ENCODE data around the gene IRX3. TPM values are rescaled to one million over a fixed set of nuclear protein-coding genes. Genes with fewer than 3 reads are reported as not detected.

Gene IRX3
- total and polyA plus RNA-seq, 10 donors = 0.03 to 0.23 (median 0.13) TPM; not detected in 7

- no peak overlapping the region for H3K4me3 ChIP-seq
- H3K4me1 ChIP-seq = no peaks in the 10 kb centered on the region
- intact Hi-C loops (cut with DNase I; ENCODE audit: low total_unique reads) = no loop called here
- WGBS, 5 donors = 67 to 90% (median 71%) methylated on average over 8 to 9 of the region's 9 CpGs
- no peaks in the 10 kb centered on the region for H3K9me3 ChIP-seq
- TF ChIP-seq CTCF (IDR thresholded peaks at IDR 0.05 in 8 of 11, conservative IDR thresholded peaks at IDR 0.05 in 3 of 11) (no peak), POLR2A (IDR thresholded peaks at IDR 0.05) (no peak), POLR2AphosphoS5 (IDR thresholded peaks at IDR 0.05) (no peak)
- DNase-seq = no peak
- H3K36me3 ChIP-seq = no peaks in the 10 kb centered on the region
- H3K27me3 ChIP-seq (replicated peaks in 1 of 7) = peaks cover 0 to 3% (median 0%) of the 10 kb centered on the region in 7 donors
- no peak overlapping the region for H3K27ac ChIP-seq
These were observed 34.2 kb upstream of the IRX3 start for GRCh38 chr16:54320697-54321340.

GRCh38 chr16:54318941-54319340, 32.4 kb upstream of the IRX3 start:
- Histone ChIP-seq H3K4me1 (no peaks in the 10 kb centered on the region), H3K4me3 (no peak overlapping the region), H3K27me3 (replicated peaks in 1 of 7) (peaks cover 0 to 4% (median 0%) of the 10 kb centered on the region in 7 donors), H3K27ac (no peak overlapping the region), H3K9me3 (no peaks in the 10 kb centered on the region), H3K36me3 (no peaks in the 10 kb centered on the region)
- TF ChIP-seq POLR2AphosphoS5 (IDR thresholded peaks at IDR 0.05) (no peak), POLR2A (IDR thresholded peaks at IDR 0.05) (no peak), CTCF (IDR thresholded peaks at IDR 0.05 in 8 of 11, conservative IDR thresholded peaks at IDR 0.05 in 3 of 11) (no peak)
- WGBS, 5 donors = 63 to 89% (median 71%) methylated on average over 1 of the region's 1 CpG
- DNase-seq = no peak
- intact Hi-C loops (cut with DNase I; ENCODE audit: low total_unique reads) = no loop called here

- intact Hi-C loops (cut with DNase I; ENCODE audit: low total_unique reads) = no loop called here
- no peaks in the 10 kb centered on the region for H3K9me3 ChIP-seq
- TF ChIP-seq POLR2AphosphoS5 (IDR thresholded peaks at IDR 0.05) (no peak), CTCF (IDR thresholded peaks at IDR 0.05 in 8 of 11, conservative IDR thresholded peaks at IDR 0.05 in 3 of 11) (no peak), POLR2A (IDR thresholded peaks at IDR 0.05) (no peak)
- H3K27me3 ChIP-seq (replicated peaks in 1 of 7) = peaks cover 0 to 4% (median 0%) of the 10 kb centered on the region in 7 donors
- H3K4me1 ChIP-seq = no peaks in the 10 kb centered on the region
- H3K27ac ChIP-seq = no peak overlapping the region
- DNase-seq = no peak
- no peaks in the 10 kb centered on the region for H3K36me3 ChIP-seq
- H3K4me3 ChIP-seq = no peak overlapping the region
- WGBS, 5 donors = 84 to 90% (median 88%) methylated on average over 15 of the region's 15 CpGs
These were observed 30.6 kb upstream of the IRX3 start for GRCh38 chr16:54317101-54317611.

GRCh38 chr16:54316095-54316889, 29.7 kb upstream of the IRX3 start:
- peaks cover 0 to 4% (median 0%) of the 10 kb centered on the region in 7 donors for H3K27me3 ChIP-seq (replicated peaks in 1 of 7)
- WGBS, 5 donors = 79 to 82% (median 82%) methylated on average over 6 to 8 of the region's 8 CpGs
- no peaks in the 10 kb centered on the region for H3K4me1 ChIP-seq
- intact Hi-C loops (cut with DNase I; ENCODE audit: low total_unique reads) = no loop called here
- TF ChIP-seq CTCF (IDR thresholded peaks at IDR 0.05 in 8 of 11, conservative IDR thresholded peaks at IDR 0.05 in 3 of 11) (no peak), POLR2AphosphoS5 (IDR thresholded peaks at IDR 0.05) (no peak), POLR2A (IDR thresholded peaks at IDR 0.05) (no peak)
- H3K9me3 ChIP-seq = no peaks in the 10 kb centered on the region
- H3K36me3 ChIP-seq = no peaks in the 10 kb centered on the region
- no peak overlapping the region for H3K27ac ChIP-seq
- DNase-seq = no peak
- no peak overlapping the region for H3K4me3 ChIP-seq

Measured in spleen (tissue), 11 donors.